B cell (primary cell): ENCODE data around the gene DHRS12. TPM values are rescaled to one million over a fixed set of nuclear protein-coding genes. Genes with fewer than 3 reads are reported as not detected.

Experiments used
- ATAC-seq: fragments of 200-7000 bp; cut with Tn5 transposase; one replicate; pipeline ENCODE4 v1.10.0; 2021; ENCODE audit warnings: low read depth, mild to moderate bottlenecking, moderate number of reproducible peaks, moderate library complexity
- CTCF ChIA-PET: fragments of 350-600 bp; sonication (Branson Sonifier 250); formaldehyde crosslinking; loops from one replicate; lab custom pipeline; 2021; ENCODE audit warnings: antibody characterized with exemption, inconsistent platforms; lab: Charles Lee
- POLR2A ChIA-PET: fragments of 350-600 bp; sonication (Branson Sonifier 250); formaldehyde crosslinking; loops from one replicate; lab custom pipeline; 2021; ENCODE audit warnings: antibody characterized with exemption; lab: Charles Lee
- DNase-seq: peaks from one replicate; pipeline ENCODE4 v3.0.0; 2013
- H2AFZ ChIP-seq: 2 replicates; pipeline ENCODE4 v1.6.1; 2012; ENCODE audit warnings: mild to moderate bottlenecking, low read depth, low read length; ENCODE audit not compliant: insufficient read depth, poor library complexity, severe bottlenecking
- H3K27ac ChIP-seq, 2 donors: 1 replicate in 1 of 2; 2 replicates in 1 of 2; pipeline ENCODE4 v1.5.1; 2012 to 2013; ENCODE audit warnings: low read length in 2 of 2, mild to moderate bottlenecking in 2 of 2, moderate library complexity in 1 of 2
- H3K27me3 ChIP-seq, 4 experiments: fragments of 200-600 bp in 1 of 4; sonication (generic) in 1 of 4; replicated peaks in 1 of 4; 1 replicate in 2 of 4; 2 replicates in 2 of 4; pipeline versions ENCODE4 v1.6.1 to v1.7.0; 2013 to 2016; ENCODE audit warnings: low read length in 3 of 4, mild to moderate bottlenecking in 2 of 4, mixed read lengths in 1 of 4, moderate library complexity in 1 of 4; ENCODE audit not compliant: insufficient read depth in 4 of 4, control insufficient read depth in 3 of 4; ENCODE audit errors: control extremely low read depth in 1 of 4
- H3K36me3 ChIP-seq, 2 experiments: replicated peaks in 1 of 2; 1 replicate in 1 of 2; 2 replicates in 1 of 2; pipeline versions ENCODE4 v1.6.1 to v1.7.1; 2013; ENCODE audit warnings: low read length in 1 of 2; ENCODE audit not compliant: insufficient read depth in 2 of 2, control insufficient read depth in 1 of 2; ENCODE audit errors: control extremely low read depth in 1 of 2, extremely low read depth in 1 of 2
- H3K4me1 ChIP-seq, 2 donors: fragments of 200-600 bp in 1 of 2; sonication (generic) in 1 of 2; 1 replicate in 1 of 2; 2 replicates in 1 of 2; pipeline versions ENCODE4 v1.5.1 to v1.6.1; 2013 to 2017; ENCODE audit warnings: low read length in 2 of 2; ENCODE audit not compliant: control insufficient read depth in 2 of 2, insufficient read depth in 2 of 2
- H3K4me2 ChIP-seq: replicated peaks from 2 replicates; pipeline ENCODE3; 2012; ENCODE audit warnings: mild to moderate bottlenecking, low read depth, low read length; ENCODE audit not compliant: poor library complexity, severe bottlenecking
- H3K4me3 ChIP-seq, 5 experiments: fragments of 200-600 bp in 1 of 5; sonication (generic) in 1 of 5; 1 replicate in 3 of 5; 2 replicates in 2 of 5; pipeline versions ENCODE4 v1.5.1 to v1.7.0; 2011 to 2016; ENCODE audit warnings: low read length in 4 of 5, mild to moderate bottlenecking in 4 of 5, low read depth in 2 of 5, control low read depth in 1 of 5, moderate library complexity in 1 of 5; ENCODE audit not compliant: insufficient read depth in 1 of 5; ENCODE audit errors: control extremely low read depth in 1 of 5, extremely low read depth in 1 of 5
- H3K79me2 ChIP-seq: fragments of 200-600 bp; sonication (generic); one replicate; pipeline ENCODE4 v1.6.0; 2016; ENCODE audit warnings: low read length; ENCODE audit not compliant: control insufficient read depth, insufficient read depth
- H3K9ac ChIP-seq: fragments of 200-600 bp; sonication (generic); 2 replicates; pipeline ENCODE4 v1.6.1; 2017; ENCODE audit warnings: mild to moderate bottlenecking, low read length, moderate library complexity
- H3K9me3 ChIP-seq, 3 donors: one replicate each; pipeline versions ENCODE4 v1.6.1 to v1.7.1; 2013; ENCODE audit warnings: low read length in 2 of 3; ENCODE audit not compliant: control insufficient read depth in 2 of 3, insufficient read depth in 1 of 3; ENCODE audit errors: control extremely low read depth in 1 of 3
- H4K20me1 ChIP-seq: 2 replicates; pipeline ENCODE4 v1.6.0; 2012; ENCODE audit warnings: mild to moderate bottlenecking, low read length; ENCODE audit not compliant: insufficient read depth, control insufficient read depth, poor library complexity, severe bottlenecking
- H3K27ac Mint-ChIP-seq: one replicate; pipeline ENCODE4 v1.8.0; 2021; ENCODE audit warnings: mixed read lengths
- H3K27me3 Mint-ChIP-seq: one replicate; pipeline ENCODE4 v1.8.0; 2021; ENCODE audit warnings: mixed read lengths
- H3K4me1 Mint-ChIP-seq: one replicate; pipeline ENCODE4 v1.8.0; 2021; ENCODE audit warnings: mixed read lengths
- H3K4me3 Mint-ChIP-seq: one replicate; pipeline ENCODE4 v1.8.0; 2021; ENCODE audit warnings: mixed read lengths
- H3K9me3 Mint-ChIP-seq: one replicate; pipeline ENCODE4 v1.8.0; 2022; ENCODE audit warnings: mixed read lengths; ENCODE audit not compliant: insufficient read depth
- EZH2 ChIP-seq: IDR thresholded peaks from 2 replicates; pipeline ENCODE4 v1.6.1; 2012; ENCODE audit warnings: borderline replicate concordance, low read depth, mild to moderate bottlenecking, moderate library complexity, low read length; ENCODE audit not compliant: insufficient read depth, poor library complexity, severe bottlenecking
- WGBS: methylation state at CpG from one replicate; pipeline ENCODE4 v1.1.5; 2013; ENCODE audit warnings: missing lambda C conversion rate; ENCODE audit not compliant: insufficient coverage; 5-methylcytosine and 5-hydroxymethylcytosine counted together
- intact Hi-C: fragments of 100-400 bp; cut with micrococcal nuclease; formaldehyde crosslinking; loops from one replicate; pipeline ENCODE4 v1.10.0; 2022
- polyA plus RNA-seq: library from polyadenylated mRNA; depleted of rRNA; stranded (reverse); fragments of >200 nt; gene quantifications from 2 replicates; pipeline ENCODE4 v1.2.3, GENCODE V29; 2012
- total RNA-seq, 2 donors: library from RNA; stranded (reverse); fragments of 120-200 nt in 1 of 2; gene quantifications; 1 replicate in 1 of 2; 2 replicates in 1 of 2; pipeline versions ENCODE4 v1.2.3 to v1.2.4, GENCODE V29; 2013 to 2022
- TF ChIP-seq, protein P1 (sequence below): fragments of 200-600 bp; IDR thresholded peaks from one replicate; pipeline ENCODE4 v1.8.0; 2022; ENCODE audit warnings: antibody characterized with exemption, mild to moderate bottlenecking

Gene DHRS12
- total and polyA plus RNA-seq, 2 donors (not counting 1 experiment from before 2014, with no cell fraction given): 12.0 to 23.2 TPM

DNA sequence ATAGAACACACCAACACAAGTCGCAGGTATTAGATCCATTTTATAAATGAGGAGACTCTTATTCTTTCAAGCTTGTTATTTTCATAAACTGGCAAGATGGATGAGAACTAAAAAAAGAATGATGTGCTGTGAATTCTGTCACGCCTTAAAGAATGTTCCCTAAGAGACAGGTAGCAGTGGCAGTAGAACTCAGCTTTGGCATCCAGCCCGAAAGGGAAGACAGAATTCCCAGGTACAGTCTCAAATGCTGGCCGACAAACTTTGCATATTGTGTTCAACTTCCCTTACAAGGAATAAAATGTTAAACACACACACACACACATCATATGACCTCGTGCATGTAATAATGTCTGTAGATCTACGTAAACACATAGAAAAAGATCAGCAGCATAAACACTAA, 37.8 kb upstream of the DHRS12 start:
- no peak for TF ChIP-seq EZH2
- TF ChIP-seq, protein P1, sequence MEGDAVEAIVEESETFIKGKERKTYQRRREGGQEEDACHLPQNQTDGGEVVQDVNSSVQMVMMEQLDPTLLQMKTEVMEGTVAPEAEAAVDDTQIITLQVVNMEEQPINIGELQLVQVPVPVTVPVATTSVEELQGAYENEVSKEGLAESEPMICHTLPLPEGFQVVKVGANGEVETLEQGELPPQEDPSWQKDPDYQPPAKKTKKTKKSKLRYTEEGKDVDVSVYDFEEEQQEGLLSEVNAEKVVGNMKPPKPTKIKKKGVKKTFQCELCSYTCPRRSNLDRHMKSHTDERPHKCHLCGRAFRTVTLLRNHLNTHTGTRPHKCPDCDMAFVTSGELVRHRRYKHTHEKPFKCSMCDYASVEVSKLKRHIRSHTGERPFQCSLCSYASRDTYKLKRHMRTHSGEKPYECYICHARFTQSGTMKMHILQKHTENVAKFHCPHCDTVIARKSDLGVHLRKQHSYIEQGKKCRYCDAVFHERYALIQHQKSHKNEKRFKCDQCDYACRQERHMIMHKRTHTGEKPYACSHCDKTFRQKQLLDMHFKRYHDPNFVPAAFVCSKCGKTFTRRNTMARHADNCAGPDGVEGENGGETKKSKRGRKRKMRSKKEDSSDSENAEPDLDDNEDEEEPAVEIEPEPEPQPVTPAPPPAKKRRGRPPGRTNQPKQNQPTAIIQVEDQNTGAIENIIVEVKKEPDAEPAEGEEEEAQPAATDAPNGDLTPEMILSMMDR: no peak
- DNase-seq (no peak), ATAC-seq (no peak)
- ChIA-PET POLR2A (no interaction called here), CTCF (interaction anchor here (2.4 kb wide), 1 partner anchor 26 kb away, joined by 7 read pairs; no protein-coding TSS in a partner anchor)
- Mint-ChIP-seq H3K27me3 (peaks cover 16% of the 10 kb centered on the region), H3K9me3 (no peaks in the 10 kb centered on the region), H3K4me1 (peaks cover 5% of the 10 kb centered on the region), H3K4me3 (no peak overlapping the region), H3K27ac (no peak overlapping the region)
- Histone ChIP-seq H3K4me2 (no peak overlapping the region), H3K27ac (no peak overlapping the region), H4K20me1 (no peaks in the 10 kb centered on the region), H3K36me3 (no peaks in the 10 kb centered on the region), H3K79me2 (no peaks in the 10 kb centered on the region), H2AFZ (no peak overlapping the region), H3K27me3 (peaks cover 0 to 11% (median 0%) of the 10 kb centered on the region in 4 experiments), H3K9ac (no peak overlapping the region), H3K4me1 (peaks cover 0 to 6% of the 10 kb centered on the region in 2 donors), H3K4me3 (no peak overlapping the region), H3K9me3 (no peaks in the 10 kb centered on the region)
- WGBS: 80% methylated on average over 1 of the region's 6 CpGs
- intact Hi-C loops: no loop called here

DNA sequence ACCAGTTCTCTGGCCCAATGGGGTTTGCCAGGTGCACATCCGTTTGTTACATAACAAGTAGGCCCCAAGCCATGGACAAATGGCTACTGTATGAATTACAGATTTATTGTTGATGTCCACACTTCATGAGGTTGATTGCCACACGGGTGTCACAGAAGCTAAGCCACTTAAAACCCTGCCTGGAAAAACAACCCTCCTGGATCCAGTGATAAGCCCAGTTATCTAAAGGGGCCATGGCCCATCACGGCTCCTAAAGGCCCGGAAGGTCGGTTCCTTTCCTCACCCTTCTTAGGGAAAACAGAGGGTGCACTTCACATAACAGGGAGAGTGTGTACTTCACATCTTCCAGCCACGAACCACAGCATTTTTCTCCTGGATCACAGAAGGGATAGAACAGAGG, 37.0 kb upstream of the DHRS12 start:
- H3K27me3 Mint-ChIP-seq: peaks cover 16% of the 10 kb centered on the region
- no peak overlapping the region for H2AFZ ChIP-seq
- no peaks in the 10 kb centered on the region for H3K36me3 ChIP-seq
- no peaks in the 10 kb centered on the region for H3K79me2 ChIP-seq
- peaks cover 5% of the 10 kb centered on the region for H3K4me1 Mint-ChIP-seq
- H3K9ac ChIP-seq: no peak overlapping the region
- TF ChIP-seq EZH2: no peak
- TF ChIP-seq, protein P1: no peak
- no peak for ATAC-seq
- CTCF ChIA-PET: interaction anchor here (2.4 kb wide), 1 partner anchor 25 kb away, joined by 7 read pairs; no protein-coding TSS in a partner anchor
- H3K9me3 ChIP-seq: no peaks in the 10 kb centered on the region
- no peak overlapping the region for H3K4me2 ChIP-seq
- H3K4me1 ChIP-seq: peaks cover 0 to 6% of the 10 kb centered on the region in 2 donors
- no peaks in the 10 kb centered on the region for H4K20me1 ChIP-seq
- no peak overlapping the region for H3K4me3 Mint-ChIP-seq
- H3K27ac Mint-ChIP-seq: no peak overlapping the region
- no peak for DNase-seq
- no peak overlapping the region for H3K27ac ChIP-seq
- WGBS: 100% methylated on average over 1 of the region's 6 CpGs
- H3K27me3 ChIP-seq: peaks cover 0 to 11% (median 0%) of the 10 kb centered on the region in 4 experiments
- H3K4me3 ChIP-seq: no peak overlapping the region
- POLR2A ChIA-PET: no interaction called here
- intact Hi-C loops: no loop called here
- no peaks in the 10 kb centered on the region for H3K9me3 Mint-ChIP-seq
